Left lung (tissue), 10 donors: Measurements from ENCODE around the gene UCP2. TPM values are rescaled to one million over a fixed set of nuclear protein-coding genes. Genes with fewer than 3 reads are reported as not detected.

Experiments
- ATAC-seq: fragments of 200-7000 bp; cut with Tn5 transposase; one replicate; pipeline ENCODE4 v1.9.1; 2020; ENCODE audit warnings: moderate library complexity
- DNase-seq, 4 donors: peaks; one replicate each; pipeline ENCODE4 v3.0.0-alpha.2; 2013 to 2020
- H3K27ac ChIP-seq, 2 donors: fragments of 200-600 bp; sonication (generic) in 1 of 2; one replicate each; pipeline versions ENCODE4 v1.5.0 to v1.8.0; 2020 to 2021
- H3K27me3 ChIP-seq, 2 donors: fragments of 200-600 bp; sonication (generic) in 1 of 2; one replicate each; pipeline versions ENCODE4 v1.5.0 to v1.8.0; 2020 to 2021
- H3K36me3 ChIP-seq, 2 donors: fragments of 200-600 bp; sonication (generic) in 1 of 2; one replicate each; pipeline versions ENCODE4 v1.5.0 to v1.8.0; 2020 to 2021
- H3K4me1 ChIP-seq, 2 donors: fragments of 200-600 bp; one replicate each; pipeline ENCODE4 v1.8.0; 2021
- H3K4me3 ChIP-seq, 2 donors: fragments of 200-600 bp; sonication (generic) in 1 of 2; one replicate each; pipeline versions ENCODE4 v1.5.0 to v1.8.0; 2020 to 2021; ENCODE audit warnings: mild to moderate bottlenecking in 1 of 2
- H3K9me3 ChIP-seq, 2 donors: fragments of 200-600 bp; sonication (generic) in 1 of 2; one replicate each; pipeline versions ENCODE4 v1.5.0 to v1.8.0; 2020 to 2021
- CTCF ChIP-seq, 2 donors: fragments of 200-600 bp; sonication (generic) in 1 of 2; IDR thresholded peaks; one replicate each; pipeline versions ENCODE4 v1.5.0 to v1.8.0; 2021; ENCODE audit warnings: antibody characterized with exemption in 2 of 2
- intact Hi-C, 2 donors: fragments of 100-400 bp; cut with DNase I; formaldehyde crosslinking; loops; one replicate each; pipeline versions ENCODE4 v1.11.2 to v1.14.2; 2022
- polyA plus RNA-seq, 6 donors: library from polyadenylated mRNA; unstranded; fragments of 120-200 nt; gene quantifications; one replicate each; pipeline ENCODE4 v1.2.1, GENCODE V29; 2013; ENCODE audit not compliant: insufficient read length in 6 of 6
- total RNA-seq, 2 donors: library from RNA; stranded (reverse); fragmentation: NEBNext Ultra II Directional; extraction: Animal tissue kit (Norgen Biotek cat#: 25700); gene quantifications; one replicate each; pipeline ENCODE4 v1.2.1, GENCODE V29; 2021
- donor health status: DM: no; HTN: yes; CAD: no.
- donor health status: DM: no; HTN: no; CAD: no.

Gene UCP2
- total and polyA plus RNA-seq, 8 donors: 35.3 to 142 (median 42.6) TPM

- TF ChIP-seq CTCF (IDR thresholded peaks at IDR 0.05): no peak
- H3K4me1 ChIP-seq: peaks cover 2 to 58% of the 10 kb centered on the region in 2 donors
- ATAC-seq (peak; percentile 21), DNase-seq (peak in 3 of 4 donors; percentile 48 to 84 (median 51))
- no peaks in the 10 kb centered on the region for H3K36me3 ChIP-seq
- peak overlapping the region; percentile 35 to 89 for H3K27ac ChIP-seq
- H3K9me3 ChIP-seq: no peaks in the 10 kb centered on the region
- H3K4me3 ChIP-seq: no peak overlapping the region
- intact Hi-C loops: no loop called here
- no peaks in the 10 kb centered on the region for H3K27me3 ChIP-seq
These were observed 41.8 kb upstream of the UCP2 start for GRCh38 chr11:74024261-74025029.

DNA sequence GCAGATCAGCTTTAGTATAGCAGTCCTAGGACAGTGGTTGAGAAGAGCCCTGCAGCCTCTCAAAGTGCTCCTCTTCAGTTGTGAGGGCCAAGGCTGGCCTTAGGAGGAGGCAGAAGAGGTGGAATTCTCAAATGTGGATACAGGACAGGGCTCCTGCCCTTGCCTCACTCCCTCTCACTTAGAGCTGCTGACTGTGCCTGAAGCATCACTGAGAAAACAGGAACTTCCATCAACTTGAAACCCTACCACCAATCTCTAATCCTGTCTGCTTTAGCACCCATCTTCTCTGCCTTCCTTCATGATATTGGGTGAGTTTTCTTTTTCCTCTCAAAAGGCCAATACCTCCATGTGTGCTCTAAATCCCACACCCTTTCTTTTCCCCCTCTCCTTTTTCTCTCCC is 40.6 kb upstream of the UCP2 start:
- intact Hi-C loops: no loop called here
- no peak for DNase-seq
- H3K4me1 ChIP-seq: peaks cover 11 to 68% of the 10 kb centered on the region in 2 donors
- TF ChIP-seq CTCF (IDR thresholded peaks at IDR 0.05): no peak
- no peaks in the 10 kb centered on the region for H3K27me3 ChIP-seq
- H3K9me3 ChIP-seq: no peaks in the 10 kb centered on the region
- ATAC-seq: no peak
- H3K4me3 ChIP-seq: no peak overlapping the region
- peak overlapping the region in 1 of 2 donors; percentile 89 for H3K27ac ChIP-seq
- no peaks in the 10 kb centered on the region for H3K36me3 ChIP-seq

- TF ChIP-seq CTCF (IDR thresholded peaks at IDR 0.05): no peak
- H3K9me3 ChIP-seq: no peaks in the 10 kb centered on the region
- no peaks in the 10 kb centered on the region for H3K27me3 ChIP-seq
- intact Hi-C loops: no loop called here
- peaks cover 11 to 76% of the 10 kb centered on the region in 2 donors for H3K4me1 ChIP-seq
- no peak overlapping the region for H3K4me3 ChIP-seq
- ATAC-seq: no peak
- H3K36me3 ChIP-seq: peaks cover 0 to 3% of the 10 kb centered on the region in 2 donors
- DNase-seq: no peak
- H3K27ac ChIP-seq: peak overlapping the region in 1 of 2 donors; percentile 89
These were observed 39.9 kb upstream of the UCP2 start for GRCh38 chr11:74022546-74022945.

- Histone ChIP-seq H3K4me3 (no peak overlapping the region), H3K27me3 (no peaks in the 10 kb centered on the region), H3K36me3 (peaks cover 0 to 7% of the 10 kb centered on the region in 2 donors), H3K4me1 (peaks cover 11 to 80% of the 10 kb centered on the region in 2 donors), H3K27ac (peak overlapping the region in 1 of 2 donors; percentile 89), H3K9me3 (no peaks in the 10 kb centered on the region)
- ATAC-seq (no peak), DNase-seq (no peak)
- no peak for TF ChIP-seq CTCF (IDR thresholded peaks at IDR 0.05)
- intact Hi-C loops: no loop called here
These were observed 39.4 kb upstream of the UCP2 start for GRCh38 chr11:74021998-74022397.

DNA sequence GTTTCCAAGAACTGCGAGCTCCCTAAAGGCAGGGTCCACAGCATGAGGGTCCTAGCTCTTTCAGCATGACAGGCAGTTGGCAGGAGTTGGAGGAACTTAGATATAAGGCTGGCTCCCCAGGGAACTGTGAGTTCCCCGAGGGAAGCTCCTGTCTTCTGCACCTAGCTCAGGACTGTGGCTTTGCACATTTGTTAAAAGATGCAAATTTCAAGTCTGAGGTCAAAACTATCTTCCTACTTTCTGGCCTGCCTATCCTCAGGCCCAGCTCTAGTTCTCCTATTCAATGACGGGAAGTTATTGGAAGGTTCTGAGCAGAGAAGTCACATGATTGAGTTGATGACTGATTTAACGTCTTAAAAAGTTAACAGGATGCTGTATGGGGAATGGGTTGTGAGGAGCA is 37.9 kb upstream of the UCP2 start:
- no peak for ATAC-seq
- no peak for DNase-seq
- intact Hi-C loops: no loop called here
- Histone ChIP-seq H3K4me1 (peaks cover 11 to 67% of the 10 kb centered on the region in 2 donors), H3K27ac (peak overlapping the region; percentile 78 to 89), H3K27me3 (no peaks in the 10 kb centered on the region), H3K4me3 (no peak overlapping the region), H3K36me3 (peaks cover 0 to 20% of the 10 kb centered on the region in 2 donors), H3K9me3 (no peaks in the 10 kb centered on the region)
- no peak for TF ChIP-seq CTCF (IDR thresholded peaks at IDR 0.05)
